Panc1 (cell line): ENCODE data around the gene NET1. TPM values are rescaled to one million over a fixed set of nuclear protein-coding genes. Genes with fewer than 3 reads are reported as not detected.

Experiments
- ATAC-seq: fragments of 200-7000 bp; cut with Tn5 transposase; 2 replicates; pipeline ENCODE4 v1.9.1; 2020; ENCODE audit warnings: mild to moderate bottlenecking, moderate library complexity
- BruUV-seq: library from RNA; stranded (reverse); fragments of 400-500 nt; replicated peaks from 2 replicates; lab custom pipeline; 2021; lab: Mats Ljungman, UMichigan
- CTCF ChIA-PET: fragments of 300-600 bp; sonication (Branson Sonifier 250); formaldehyde crosslinking; loops from one replicate; lab custom pipeline; 2022; ENCODE audit warnings: antibody characterized with exemption; lab: Charles Lee
- POLR2A ChIA-PET: fragments of 300-600 bp; sonication (Branson Sonifier 250); formaldehyde crosslinking; loops from one replicate; lab custom pipeline; 2022; ENCODE audit warnings: antibody characterized with exemption; lab: Charles Lee
- DNase-seq: peaks from one replicate; pipeline ENCODE4 v3.0.0-alpha.2; 2010; ENCODE audit warnings: low read depth, low spot score
- H3K27ac ChIP-seq: 2 replicates; pipeline ENCODE4 v1.5.1; 2011; ENCODE audit warnings: mild to moderate bottlenecking, low read length, inconsistent platforms
- H3K27me3 ChIP-seq: fragments of 200-500 bp; sonication (Bioruptor generic); 2 replicates; pipeline ENCODE4 v1.6.0; 2014; ENCODE audit warnings: low read length, inconsistent platforms; ENCODE audit not compliant: control insufficient read depth, insufficient read depth
- H3K36me3 ChIP-seq: fragments of 200-500 bp; sonication (Bioruptor generic); 2 replicates; pipeline ENCODE4 v1.5.1; 2014; ENCODE audit warnings: inconsistent platforms, mild to moderate bottlenecking, low read length, moderate library complexity; ENCODE audit not compliant: control insufficient read depth, insufficient read depth
- H3K4me1 ChIP-seq: 2 replicates; pipeline ENCODE4 v1.5.1; 2011; ENCODE audit warnings: inconsistent platforms, mild to moderate bottlenecking, low read length, moderate library complexity; ENCODE audit not compliant: control insufficient read depth, insufficient read depth
- H3K4me3 ChIP-seq, 2 experiments: 2 replicates each; pipeline ENCODE4 v1.5.1; 2011 to 2012; ENCODE audit warnings: low read depth in 2 of 2, low read length in 2 of 2, mild to moderate bottlenecking in 2 of 2, inconsistent platforms in 1 of 2, moderate library complexity in 1 of 2
- H3K9me3 ChIP-seq: fragments of 200-500 bp; sonication (Bioruptor generic); 2 replicates; pipeline ENCODE4 v1.5.1; 2014; ENCODE audit warnings: low read depth, mild to moderate bottlenecking, inconsistent platforms, low read length, moderate library complexity; ENCODE audit not compliant: control insufficient read depth, insufficient read depth
- CTCF ChIP-seq: fragments of 450-650 bp; IDR thresholded peaks from 2 replicates; pipeline ENCODE4 v1.5.1; 2017; ENCODE audit warnings: mild to moderate bottlenecking
- POLR2AphosphoS5 ChIP-seq: IDR thresholded peaks from 2 replicates; pipeline ENCODE4 v1.6.1; 2012; ENCODE audit warnings: mild to moderate bottlenecking, low read depth, low read length, moderate library complexity
- SIN3A ChIP-seq: IDR thresholded peaks from 2 replicates; pipeline ENCODE4 v1.6.1; 2012; ENCODE audit warnings: low read depth, mild to moderate bottlenecking, low read length, moderate library complexity, borderline replicate concordance; ENCODE audit not compliant: insufficient read depth
- TCF7L2 ChIP-seq: IDR thresholded peaks from 2 replicates; pipeline ENCODE4 v1.6.1; 2011; ENCODE audit warnings: mild to moderate bottlenecking, low read depth, low read length, inconsistent platforms
- in situ Hi-C: cut with HindIII; loops from 2 replicates; pipeline ENCODE4 v1.10.0; 2016; ENCODE audit warnings: low sequenced_read_pairs, low pct_unique_long_range_greater_than_20kb
- intact Hi-C: fragments of 100-400 bp; cut with micrococcal nuclease; formaldehyde crosslinking; loops from one replicate; pipeline ENCODE4 v1.10.0; 2022; ENCODE audit not compliant: unreplicated experiment
- total RNA-seq: library from RNA; stranded (reverse); gene quantifications from one replicate; pipeline ENCODE4 v1.2.1, GENCODE V29; 2021; ENCODE audit not compliant: unreplicated experiment
- TF ChIP-seq, protein P1 (sequence below), 2 experiments: IDR thresholded peaks; 2 replicates each; pipeline ENCODE4 v1.6.1; 2011 to 2012; ENCODE audit warnings: low read depth in 2 of 2, control low read depth in 1 of 2, low read length in 1 of 2, mild to moderate bottlenecking in 1 of 2, moderate library complexity in 1 of 2; ENCODE audit not compliant: insufficient read depth in 1 of 2

NET1 gene
- total RNA-seq, 1 experiment from 2014 or later: 28.6 TPM

GRCh38 chr10:5460468-5461202 is 48.3 kb downstream of the NET1 start:
- H3K9me3 ChIP-seq: no peaks in the 10 kb centered on the region
- no TSS peak for BruUV-seq
- ChIA-PET POLR2A (interaction anchor here (0.6 kb wide), 1 partner anchor 356 kb away, joined by 22 read pairs; no protein-coding TSS in a partner anchor), CTCF (no interaction called here)
- peaks cover 2% of the 10 kb centered on the region; the same call in 1 of the 2 replicates for H3K36me3 ChIP-seq
- no peaks in the 10 kb centered on the region for H3K27me3 ChIP-seq
- no peaks in the 10 kb centered on the region for H3K4me1 ChIP-seq
- H3K27ac ChIP-seq: no peak overlapping the region
- intact Hi-C loops: no loop called here
- no peak for ATAC-seq
- no peak for DNase-seq
- no peak overlapping the region for H3K4me3 ChIP-seq
- in situ Hi-C loops: no loop called here
- TF ChIP-seq, protein P1, sequence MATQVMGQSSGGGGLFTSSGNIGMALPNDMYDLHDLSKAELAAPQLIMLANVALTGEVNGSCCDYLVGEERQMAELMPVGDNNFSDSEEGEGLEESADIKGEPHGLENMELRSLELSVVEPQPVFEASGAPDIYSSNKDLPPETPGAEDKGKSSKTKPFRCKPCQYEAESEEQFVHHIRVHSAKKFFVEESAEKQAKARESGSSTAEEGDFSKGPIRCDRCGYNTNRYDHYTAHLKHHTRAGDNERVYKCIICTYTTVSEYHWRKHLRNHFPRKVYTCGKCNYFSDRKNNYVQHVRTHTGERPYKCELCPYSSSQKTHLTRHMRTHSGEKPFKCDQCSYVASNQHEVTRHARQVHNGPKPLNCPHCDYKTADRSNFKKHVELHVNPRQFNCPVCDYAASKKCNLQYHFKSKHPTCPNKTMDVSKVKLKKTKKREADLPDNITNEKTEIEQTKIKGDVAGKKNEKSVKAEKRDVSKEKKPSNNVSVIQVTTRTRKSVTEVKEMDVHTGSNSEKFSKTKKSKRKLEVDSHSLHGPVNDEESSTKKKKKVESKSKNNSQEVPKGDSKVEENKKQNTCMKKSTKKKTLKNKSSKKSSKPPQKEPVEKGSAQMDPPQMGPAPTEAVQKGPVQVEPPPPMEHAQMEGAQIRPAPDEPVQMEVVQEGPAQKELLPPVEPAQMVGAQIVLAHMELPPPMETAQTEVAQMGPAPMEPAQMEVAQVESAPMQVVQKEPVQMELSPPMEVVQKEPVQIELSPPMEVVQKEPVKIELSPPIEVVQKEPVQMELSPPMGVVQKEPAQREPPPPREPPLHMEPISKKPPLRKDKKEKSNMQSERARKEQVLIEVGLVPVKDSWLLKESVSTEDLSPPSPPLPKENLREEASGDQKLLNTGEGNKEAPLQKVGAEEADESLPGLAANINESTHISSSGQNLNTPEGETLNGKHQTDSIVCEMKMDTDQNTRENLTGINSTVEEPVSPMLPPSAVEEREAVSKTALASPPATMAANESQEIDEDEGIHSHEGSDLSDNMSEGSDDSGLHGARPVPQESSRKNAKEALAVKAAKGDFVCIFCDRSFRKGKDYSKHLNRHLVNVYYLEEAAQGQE (IDR thresholded peaks at IDR 0.05; ENCODE audit: insufficient read depth in 1 of 2, low read depth in 2 of 2, low read length in 1 of 2): no peak
- TF ChIP-seq POLR2AphosphoS5 (no peak), TCF7L2 (no peak), SIN3A (no peak), CTCF (no peak)

DNA sequence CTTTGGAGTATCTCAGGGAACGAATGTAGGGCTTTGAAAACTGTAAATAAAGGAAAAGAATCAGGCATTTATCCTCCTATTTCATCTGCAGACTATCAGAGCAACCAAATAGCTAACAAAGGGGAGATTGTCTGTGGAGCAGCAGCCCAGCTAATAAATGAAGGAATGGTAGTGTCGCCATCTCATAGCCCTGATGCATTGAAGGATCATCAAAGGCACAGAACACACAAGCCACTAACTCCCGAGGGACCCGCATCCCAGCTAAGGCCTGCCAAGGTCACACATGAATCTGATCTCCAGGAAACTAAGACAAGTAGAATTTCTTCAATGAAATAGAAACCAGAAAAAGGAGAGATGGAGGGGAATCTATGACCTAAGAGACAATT is 48.8 kb downstream of the NET1 start:
- Histone ChIP-seq H3K27me3 (no peaks in the 10 kb centered on the region), H3K36me3 (no peaks in the 10 kb centered on the region; the same call in 1 of the 2 replicates), H3K9me3 (no peaks in the 10 kb centered on the region), H3K27ac (no peak overlapping the region), H3K4me1 (no peaks in the 10 kb centered on the region), H3K4me3 (no peak overlapping the region)
- no TSS peak for BruUV-seq
- TF ChIP-seq CTCF (no peak), SIN3A (no peak), POLR2AphosphoS5 (no peak), TCF7L2 (no peak)
- TF ChIP-seq, protein P1 (IDR thresholded peaks at IDR 0.05; ENCODE audit: insufficient read depth in 1 of 2, low read depth in 2 of 2, low read length in 1 of 2): no peak
- ATAC-seq (no peak), DNase-seq (no peak)
- POLR2A ChIA-PET: no interaction called here
- intact Hi-C loops: no loop called here
- in situ Hi-C loops: no loop called here
- CTCF ChIA-PET: no interaction called here
